ENCODE measurements around the gene MFRP.

Gene MFRP

DNA sequence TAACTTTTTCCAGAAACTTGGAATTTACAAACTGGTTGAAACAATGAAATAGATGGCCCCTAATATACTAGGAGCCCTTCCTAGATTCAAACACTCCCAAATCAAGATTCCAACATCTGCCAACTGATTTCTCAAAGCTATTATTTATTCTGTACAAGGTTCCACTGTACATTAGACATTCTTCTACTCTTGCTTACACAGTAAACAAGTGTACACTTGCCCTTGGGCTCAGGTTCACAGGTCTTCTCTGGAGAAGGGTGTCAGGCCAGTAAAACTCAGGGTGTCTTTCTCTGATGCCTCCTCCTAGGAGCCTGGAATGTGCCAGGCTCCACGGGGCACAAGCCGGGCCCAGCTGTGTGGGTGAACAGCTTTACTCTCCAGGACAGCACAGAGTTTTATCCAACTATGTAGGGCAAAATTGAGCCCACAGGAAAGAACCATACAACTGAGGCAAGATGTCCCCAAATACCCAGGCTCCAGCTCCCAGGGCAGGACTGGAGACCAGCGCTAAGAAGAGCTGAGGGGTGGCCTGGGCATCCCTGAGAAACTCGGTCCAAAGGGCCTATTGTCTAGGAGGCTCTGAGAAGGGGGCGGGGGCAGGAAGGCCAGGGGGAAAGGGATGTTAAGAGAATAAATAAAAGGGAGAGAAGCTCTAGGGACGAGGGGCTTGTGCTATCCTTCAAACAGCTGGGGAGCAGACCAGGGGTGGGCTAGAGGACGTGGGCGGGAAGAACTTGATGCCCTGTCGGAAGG, 8.8 kb upstream of the MFRP start:
- DNase-seq: no peak

DNA sequence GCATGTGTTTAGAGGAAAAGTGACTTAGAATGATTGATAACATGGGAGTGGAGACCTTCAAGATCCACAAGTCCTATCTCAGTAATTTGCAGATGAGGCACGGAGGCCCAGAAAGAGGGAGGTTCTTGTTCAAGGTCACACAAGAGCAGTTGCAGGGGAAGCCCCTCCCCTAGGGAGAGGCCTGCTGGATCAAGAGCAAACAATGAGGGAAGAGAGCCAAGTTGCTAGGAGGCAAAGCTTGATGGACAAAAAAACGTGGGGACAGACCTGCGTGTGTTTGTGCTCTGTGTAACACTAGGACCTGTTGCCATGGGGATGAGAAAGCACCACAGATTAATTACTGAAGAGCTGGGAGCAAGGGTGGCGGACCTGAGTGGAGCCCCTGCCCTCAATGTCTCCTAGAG, 6.4 kb upstream of the MFRP start:
- DNase-seq: no peak

DNA sequence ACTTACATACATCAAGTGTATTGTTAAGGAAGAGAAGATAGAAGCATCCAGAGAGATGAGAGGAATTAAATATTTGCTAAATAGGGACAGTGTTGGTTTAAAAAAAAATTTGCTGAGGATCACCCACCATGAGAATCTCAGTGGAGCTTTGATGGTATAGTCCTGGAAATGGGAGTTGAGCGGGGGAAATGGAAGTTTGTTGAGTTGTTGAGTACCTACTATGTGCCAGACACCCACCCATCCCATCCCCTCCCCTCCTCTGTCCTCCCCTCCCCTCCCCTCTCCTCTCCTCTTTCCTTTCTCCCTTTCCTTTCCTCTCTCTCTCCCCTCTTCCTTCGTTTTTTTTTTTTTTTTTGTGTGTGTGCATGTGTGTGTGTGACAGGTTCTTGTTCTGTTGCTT, 4.7 kb upstream of the MFRP start:
- DNase-seq: no peak

DNA sequence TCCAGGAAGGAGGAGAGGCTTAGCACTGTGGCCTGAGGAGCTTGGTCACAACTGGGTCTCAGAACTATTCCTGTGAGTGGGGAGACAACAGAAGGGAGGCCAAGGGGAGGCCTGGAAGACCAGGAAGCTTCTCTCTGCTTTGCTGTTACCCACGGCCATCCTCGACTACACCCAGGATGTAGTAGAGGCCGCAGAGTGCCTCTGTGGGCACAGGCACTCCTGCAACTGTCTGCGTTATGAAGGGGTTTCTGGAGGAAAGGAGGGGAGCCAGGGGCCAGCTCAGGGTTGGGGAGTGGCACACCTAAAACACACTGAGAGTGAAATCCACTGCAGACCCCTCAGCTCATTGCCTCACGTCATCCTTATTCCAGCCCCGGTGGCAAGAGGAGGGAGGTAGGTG, 3.8 kb upstream of the MFRP start:
- DNase-seq: no peak

DNA sequence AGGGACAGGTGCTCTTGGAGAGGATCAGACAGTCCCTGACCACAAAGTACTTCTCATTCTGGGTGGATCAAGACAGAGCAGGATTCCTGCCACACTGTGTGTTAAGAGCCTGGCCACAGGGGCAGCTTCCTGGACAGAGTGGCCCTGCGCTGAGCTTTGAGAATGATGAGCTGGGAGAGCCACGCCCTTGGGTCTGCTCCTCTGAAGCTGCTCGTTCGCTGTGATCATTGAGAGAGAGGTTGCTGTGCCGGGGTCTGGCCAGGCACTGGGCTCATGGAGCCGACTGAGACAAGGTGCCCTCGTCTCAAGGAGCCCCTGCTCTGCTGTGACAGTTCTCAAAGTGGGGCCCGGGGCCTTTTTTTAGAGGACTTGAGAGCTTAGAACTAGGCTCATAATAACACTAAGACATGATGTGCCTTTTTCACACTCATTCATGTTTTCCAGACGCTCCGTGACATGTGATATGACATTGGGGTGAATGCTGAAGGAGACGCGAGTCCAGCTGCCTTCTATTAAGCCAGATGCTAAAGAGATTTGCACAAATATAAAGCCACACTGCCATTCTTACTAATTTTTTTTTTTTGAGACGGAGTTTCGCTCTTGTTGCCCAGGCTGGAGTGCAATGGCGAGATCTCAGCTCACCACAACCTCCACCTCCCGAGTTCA, 1.6 kb upstream of the MFRP start:
- no peak for DNase-seq

DNA sequence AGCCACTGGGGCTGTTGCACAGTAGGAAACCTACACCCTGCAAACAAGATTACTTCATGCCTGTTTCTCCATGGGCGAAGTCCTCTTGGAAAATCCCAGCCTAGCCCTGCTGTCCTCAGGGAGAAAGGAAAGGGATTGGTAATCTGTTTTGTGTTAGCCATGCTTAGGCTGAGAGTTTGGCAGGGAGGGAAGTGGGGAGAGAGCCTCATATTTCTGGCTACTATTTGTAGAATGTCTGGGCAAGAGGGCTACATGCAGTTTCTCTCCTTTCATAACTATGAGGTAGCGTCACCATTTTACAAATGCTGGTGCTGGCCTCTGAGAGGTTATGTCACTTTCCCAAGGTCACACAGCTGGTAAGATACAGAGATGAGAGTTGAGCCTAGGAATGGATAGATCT, 737 bp upstream of the MFRP start:
- no peak for DNase-seq

DNA sequence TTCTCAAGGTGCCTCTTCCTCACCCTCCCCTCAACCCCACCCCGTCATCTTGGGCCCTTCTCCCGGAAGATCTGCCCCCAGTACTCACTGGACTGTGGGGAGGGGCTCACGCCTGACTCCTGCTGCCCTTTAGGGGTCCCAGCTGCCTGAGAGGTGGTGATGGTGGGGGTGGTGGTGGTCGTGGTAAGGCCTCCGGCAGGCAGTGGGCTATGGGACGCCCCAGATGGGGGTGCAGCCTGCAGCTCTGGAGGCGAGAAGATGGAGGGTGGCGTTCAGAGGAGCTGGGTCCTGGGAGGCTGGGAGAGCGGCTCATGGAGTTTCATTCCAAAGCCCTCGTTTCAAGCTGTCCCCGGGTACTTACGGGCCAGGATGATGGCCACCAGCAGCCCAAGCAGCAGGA, 820 bp downstream of the MFRP start:
- DNase-seq: no peak

DNA sequence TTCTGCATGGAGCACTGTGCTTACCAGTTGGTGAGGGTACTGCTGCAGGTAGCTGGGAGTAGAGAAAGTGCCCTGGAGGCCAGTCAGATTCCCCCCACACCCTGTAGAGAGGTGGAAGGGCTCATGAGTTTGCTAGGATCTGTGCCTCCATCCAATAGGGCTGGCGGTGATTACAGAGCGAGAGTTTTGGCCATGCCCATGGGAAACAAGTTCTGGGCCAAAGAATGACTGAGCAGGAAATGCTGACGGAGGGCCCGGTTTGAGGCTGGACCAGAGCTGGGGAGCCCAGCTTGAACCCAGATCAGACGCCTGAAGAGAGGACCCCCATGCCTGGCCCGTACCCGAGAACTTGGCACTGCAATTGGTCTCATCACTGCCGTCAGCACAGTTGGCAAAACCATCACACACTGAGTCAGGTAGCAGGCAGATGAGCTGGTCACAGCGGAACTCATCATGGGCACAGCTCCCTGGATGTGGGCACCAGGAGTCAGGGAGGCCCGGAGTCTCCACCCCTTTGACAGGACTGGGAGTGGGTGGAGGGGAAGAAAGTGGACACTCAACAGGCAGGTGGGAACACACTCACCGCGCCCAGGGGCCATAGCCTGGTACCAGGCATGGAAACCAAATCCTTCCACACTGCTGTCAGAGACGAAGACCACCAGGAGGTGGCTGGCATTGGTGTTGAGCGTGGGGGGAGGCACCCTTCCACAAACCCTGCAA, 2.1 kb downstream of the MFRP start:
- DNase-seq: no peak

DNA sequence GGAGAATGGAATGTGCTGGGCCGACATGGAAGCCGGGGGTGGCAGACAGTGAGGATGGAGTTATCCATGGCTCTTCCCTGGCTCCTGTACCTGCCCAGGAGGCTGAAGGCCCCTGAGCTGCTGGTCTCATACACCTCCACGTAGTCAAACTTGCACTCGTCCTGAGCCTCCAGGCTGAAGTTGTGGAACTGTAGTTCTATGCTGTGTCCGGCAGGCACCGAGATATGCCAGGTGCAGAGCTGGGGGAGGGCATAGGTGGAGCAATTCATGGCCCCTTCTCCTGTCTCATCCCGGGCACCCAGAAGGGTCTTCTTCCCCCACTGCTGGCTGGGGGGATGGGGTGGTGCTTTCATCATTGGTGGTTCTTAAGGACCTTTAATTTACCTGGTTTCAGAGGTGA, 2.8 kb downstream of the MFRP start:
- no peak for DNase-seq

DNA sequence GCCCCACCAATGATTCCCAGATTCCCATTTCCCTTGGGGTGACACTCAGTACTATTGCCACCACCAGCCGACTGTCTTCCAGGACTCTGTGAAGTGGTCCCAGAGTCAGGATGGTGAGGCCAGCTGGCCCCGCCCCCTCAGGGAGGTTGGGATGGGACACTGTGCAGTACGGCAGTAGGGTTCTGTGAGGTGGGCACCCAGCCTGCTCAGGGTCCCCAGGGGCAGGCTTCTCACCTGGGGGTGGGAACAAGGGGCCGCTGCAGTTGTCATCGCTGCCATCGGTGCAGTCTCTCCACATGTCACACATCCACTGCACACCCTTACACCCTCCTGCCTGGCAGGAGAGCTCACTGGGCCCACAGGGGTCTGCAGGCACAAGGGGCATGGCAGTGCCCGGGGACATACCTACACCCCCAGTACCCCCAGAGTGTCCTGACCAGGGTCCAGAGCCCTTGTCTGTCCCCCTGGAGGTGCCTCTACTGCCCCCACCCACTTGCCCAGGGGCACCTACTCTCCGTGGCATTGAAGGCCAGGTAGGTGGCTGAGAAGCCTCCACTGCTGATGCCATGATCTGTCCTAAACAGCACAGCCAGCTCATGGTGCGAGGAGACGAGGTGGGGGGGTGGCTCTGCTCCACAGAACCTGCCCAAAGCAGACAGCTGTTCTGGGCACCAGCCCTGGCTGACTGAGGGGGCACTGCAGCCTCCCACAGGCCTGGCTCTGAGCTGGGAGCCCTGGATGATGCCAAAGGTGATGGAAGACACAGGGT, 4.0 kb downstream of the MFRP start:
- DNase-seq: no peak

DNA sequence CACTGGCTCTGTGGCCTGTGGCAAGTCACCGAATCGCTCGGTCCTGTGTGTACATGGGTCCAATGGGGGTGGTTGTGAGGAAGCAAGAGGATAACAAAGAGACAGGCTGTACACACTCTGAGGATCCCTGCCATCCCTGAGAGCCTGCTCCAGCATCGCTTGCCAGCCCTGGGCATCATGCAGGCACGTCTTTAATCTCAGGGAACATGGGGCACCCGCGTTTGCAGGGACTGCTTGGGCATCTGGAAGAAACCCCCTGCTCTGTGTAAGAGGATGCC, 4.5 kb downstream of the MFRP start:
- DNase-seq: no peak

DNA sequence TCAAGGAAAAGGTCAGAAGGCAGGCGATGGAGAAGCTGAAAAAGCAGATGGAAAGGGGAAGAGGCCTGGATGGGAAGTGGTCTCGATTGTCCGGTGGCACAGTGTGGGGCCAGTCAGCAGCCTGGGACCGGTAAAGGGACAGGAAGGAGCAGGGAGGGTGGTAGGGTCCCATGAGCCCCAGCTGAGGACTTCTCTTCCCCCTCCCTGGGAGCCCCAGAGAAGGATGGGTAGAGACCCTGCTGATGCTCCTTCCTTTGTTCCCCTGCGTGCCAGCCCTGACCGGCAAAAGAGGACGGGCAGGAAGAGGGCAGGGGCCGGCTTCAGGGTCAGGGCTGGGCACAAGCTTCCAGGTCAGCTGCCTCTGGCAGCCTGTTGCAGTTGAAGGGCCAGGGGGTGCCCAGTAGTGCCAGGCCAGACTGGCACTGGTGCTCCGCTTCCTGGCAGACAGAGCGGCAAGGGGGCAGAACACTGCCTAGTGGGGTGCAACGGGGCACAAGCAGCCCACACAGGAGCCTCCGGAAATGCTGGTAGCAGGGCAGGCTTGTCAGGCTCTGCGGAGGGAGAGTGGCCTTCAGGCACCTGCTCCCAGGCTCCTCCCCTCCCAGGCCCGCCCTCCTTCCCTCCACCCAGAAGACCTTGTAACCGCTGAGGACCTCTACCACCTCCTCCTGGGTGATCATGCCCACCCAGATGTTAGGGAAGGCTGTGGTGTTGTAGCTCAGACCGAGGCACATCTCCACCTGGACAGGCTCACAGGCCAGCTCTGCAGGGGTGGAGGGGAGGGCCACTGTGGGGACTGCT, 5.1 kb downstream of the MFRP start:
- DNase-seq: no peak

DNA sequence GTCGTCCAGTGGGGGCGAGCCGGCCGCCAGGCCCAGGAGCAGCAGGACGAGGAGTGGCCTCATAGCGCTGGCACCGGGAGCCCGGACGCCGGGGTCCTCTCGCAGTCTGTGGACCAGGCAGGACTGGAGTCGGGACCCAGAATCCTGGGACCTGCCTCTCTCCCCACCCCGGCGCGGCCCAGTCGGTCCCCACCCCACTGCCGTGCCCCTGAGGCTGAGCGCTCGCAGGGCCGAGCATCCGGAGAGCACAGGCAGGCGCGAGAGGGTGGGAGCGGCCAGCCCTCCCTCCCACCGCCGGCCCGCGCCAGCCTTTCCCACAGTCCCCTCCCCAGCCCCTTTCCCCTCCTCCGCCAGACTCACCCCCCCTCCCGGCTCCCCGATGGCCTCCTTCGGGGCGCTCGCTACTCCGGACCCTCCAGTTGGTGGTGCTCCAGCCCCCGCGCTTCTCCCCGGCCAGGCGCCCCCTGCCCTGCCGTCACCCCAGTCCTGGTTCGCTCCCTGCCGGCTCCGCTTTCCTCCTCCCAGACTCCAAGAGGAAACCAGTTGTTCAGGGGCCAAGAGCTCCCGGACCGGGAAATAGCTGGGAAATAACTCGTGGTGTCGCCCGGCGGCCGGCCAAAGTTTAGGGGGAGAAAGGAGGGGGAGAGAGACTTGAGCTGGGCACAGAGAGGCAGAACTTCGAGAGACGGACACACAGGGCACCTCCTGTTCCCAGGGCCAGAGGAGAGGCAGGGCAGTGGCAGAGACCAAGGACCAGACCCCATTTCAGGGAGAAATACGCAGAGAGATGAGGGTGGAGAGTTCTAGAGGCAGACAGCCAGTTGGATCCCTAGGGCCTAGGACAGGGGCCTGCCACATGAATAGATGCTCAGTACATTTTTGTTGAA, 5.9 kb downstream of the MFRP start, which contains the start of gene C1QTNF5:
Gene C1QTNF5, minus strand, starts transcription at position 549 of the 887 bp plus-strand sequence. Its CDS starts 486 bp downstream, at position 63.
- DNase-seq: no peak

DNA sequence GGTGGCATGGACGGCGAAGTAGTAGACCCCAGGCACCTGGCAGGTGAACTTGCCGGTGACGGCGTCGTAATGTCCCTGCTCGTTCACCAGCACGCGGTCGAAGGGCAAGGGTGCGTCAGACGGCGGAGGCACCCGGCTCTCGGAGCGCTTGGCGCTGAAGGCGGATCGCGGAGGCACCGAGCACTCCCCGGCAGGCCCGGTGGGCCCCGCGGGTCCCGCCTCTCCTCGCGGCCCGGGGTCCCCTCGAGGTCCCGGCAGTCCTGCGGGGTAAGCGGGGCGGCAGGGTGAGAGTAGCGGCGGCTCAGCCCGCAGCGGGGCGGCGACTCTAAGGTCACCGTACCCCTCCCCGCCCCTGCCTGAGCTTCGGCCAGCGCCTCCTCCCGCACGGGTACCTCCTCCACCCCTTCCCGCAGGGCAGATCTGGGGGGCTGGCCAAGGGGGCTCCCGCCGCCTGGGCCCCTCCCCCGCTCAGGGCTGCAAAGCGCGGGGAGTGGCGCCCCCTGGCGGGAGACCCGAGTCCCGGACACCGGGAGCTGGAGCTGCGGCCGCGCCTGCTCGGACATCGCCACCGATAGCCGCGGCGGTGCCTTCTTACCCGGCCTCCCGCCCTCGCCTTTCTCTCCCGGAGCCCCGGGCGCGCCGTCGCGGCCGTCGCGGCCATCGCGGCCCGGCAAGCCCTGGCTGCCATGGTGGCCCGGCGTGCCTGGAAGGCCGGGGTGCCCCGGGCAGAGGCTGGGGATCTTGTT, 6.7 kb downstream of the MFRP start:
- DNase-seq: no peak

DNA sequence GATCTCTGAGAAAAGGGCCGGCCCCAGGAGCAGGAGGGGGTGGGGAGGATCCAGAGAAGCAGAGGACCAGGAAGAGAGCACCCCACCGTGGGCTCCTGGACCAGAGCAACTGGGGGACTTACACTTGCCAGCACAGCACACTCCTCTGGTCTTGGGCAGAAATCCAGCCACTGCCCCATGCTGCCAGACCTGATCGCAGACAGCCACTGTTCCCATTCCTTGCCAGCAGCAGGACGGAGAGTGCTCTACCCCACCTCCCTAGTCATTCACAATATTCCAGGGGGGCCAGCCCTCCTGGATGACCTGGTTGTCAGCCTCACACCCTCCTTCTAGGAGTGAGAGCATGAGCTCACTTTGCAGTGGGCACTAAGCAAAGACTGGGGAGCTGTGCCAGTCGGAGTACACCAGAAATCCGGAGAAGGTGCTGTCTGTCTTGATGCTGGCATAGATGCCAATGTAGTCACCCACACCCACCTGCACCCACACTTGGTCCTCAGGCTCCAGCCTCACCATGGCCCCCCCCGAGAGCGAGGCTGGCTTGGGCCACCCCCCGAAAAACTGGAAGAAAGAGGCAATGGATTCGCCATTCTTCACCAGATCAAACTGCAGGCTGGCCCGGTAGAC, 7.4 kb downstream of the MFRP start:
- no peak for DNase-seq

DNA sequence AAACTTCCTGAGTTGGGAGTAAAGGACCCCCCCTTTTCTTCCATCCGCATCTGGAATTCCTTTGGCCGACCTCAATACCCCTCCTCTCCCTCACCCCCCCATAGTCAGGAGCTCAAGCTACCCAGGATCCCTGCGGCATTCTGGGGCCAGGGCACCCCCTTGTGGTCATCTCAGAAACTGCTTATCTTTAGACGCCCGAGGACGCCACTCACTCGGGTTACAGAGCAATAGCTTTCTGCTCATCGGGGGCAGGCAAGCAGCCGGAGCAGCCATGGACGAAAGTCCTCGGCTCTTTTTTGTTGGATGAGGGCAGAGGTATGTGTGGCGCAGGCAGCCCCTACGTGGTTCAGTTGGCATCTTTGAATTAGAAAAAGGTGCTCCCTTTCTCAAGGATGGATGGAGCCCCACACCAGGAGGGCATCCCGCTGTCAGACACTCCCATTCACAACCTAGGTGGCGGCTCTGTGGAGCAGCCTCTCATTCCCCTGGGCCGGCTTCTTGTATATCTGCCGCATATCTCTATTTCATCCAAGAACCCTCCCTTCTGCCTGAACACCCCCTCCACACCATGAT, 8.1 kb downstream of the MFRP start:
- peak; percentile 77 for DNase-seq

DNA sequence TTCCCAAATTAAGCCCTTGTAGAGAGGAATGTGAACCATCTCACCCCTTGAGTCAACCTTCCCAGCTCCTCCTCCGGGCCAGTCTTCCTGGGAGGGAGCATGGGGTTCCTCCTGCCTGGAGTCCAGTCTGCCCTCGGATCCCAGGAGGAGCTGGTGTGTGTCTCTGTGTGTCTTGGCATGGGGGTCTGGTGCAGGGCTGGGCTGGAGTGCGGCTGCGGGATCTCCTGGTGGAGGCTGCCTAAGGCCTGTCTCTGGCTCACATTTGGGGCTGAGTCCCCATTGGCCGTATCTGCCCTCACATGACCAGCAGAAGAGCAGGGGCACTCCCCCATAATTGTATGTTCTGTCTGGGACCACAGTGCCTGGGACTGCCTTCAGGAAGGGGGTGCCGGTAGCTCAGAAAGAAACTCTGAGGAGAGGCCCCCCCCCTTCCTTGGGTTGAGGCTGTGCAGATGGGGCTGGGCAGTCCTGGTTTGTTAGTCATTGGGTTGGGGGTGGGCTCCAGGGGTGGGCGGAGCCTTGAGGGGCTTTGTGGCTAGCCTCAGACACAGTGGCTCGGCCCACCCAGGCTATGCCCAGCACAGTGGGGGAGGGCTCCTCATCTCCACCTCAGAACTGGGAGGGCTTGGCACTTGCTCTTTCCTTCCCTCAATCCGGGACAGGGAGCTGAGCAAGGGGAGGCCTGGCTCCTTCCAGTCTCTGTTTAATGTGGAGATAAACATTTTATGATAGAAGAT, 8.8 kb downstream of the MFRP start:
- DNase-seq: no peak

DNA sequence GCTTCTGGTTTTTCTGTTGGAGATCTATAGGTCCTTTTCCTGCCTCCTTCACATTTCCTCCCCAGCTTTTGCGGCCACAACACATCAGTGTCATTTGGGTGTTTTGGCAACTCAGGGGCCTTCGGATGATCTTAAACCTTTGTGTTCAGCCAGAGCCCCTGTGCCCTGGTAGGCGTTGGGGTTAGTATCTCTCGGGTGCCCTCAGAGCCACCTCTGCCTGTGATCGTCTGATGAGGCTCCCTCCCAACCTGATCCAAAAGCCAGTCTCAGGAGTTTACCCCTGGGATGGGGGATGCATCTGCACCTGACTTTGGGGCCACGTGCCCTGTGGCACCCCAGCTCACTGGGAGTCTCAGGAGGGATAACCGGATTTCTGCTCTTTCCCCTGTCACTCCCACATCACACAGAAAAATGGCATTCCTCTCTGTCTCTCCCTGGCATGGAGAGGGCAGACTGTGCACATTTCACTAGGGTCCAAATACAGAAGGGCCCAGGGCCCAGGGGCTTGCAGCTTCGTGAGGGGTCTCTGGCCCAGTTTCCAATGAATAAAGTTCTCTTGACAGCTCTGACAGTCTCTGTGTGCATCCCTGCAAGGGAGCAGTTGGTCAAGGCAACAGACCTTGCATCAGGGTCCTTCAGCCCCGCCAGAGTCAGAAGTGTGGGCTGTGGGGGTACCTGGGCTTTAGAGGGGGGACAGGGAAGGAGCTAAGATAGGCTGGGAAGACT, 9.6 kb downstream of the MFRP start:
- DNase-seq: no peak

All from hematopoietic multipotent progenitor cell treated with erythropoietin and hydrocortisone succinate and interleukin-3 and kit ligand, for 8 days (in vitro differentiated cells).